Activated naive CD4-positive, alpha-beta T cell treated with Interleukin-2 at 50 U/mL for 16 hours (primary cell): ENCODE measurements around the gene PBX1.
A peak's percentile ranks its signal among the peaks of the same experiment; 100 is the strongest.
"Not testable (repeated sequence)": the region's sequence is repeated elsewhere in the genome, so short reads cannot be mapped to it uniquely, and the experiment has no call there.

Source experiments
- DNase-seq: peaks from one replicate; pipeline ENCODE4 v3.0.0-alpha.2; 2020

PBX1 gene

DNA sequence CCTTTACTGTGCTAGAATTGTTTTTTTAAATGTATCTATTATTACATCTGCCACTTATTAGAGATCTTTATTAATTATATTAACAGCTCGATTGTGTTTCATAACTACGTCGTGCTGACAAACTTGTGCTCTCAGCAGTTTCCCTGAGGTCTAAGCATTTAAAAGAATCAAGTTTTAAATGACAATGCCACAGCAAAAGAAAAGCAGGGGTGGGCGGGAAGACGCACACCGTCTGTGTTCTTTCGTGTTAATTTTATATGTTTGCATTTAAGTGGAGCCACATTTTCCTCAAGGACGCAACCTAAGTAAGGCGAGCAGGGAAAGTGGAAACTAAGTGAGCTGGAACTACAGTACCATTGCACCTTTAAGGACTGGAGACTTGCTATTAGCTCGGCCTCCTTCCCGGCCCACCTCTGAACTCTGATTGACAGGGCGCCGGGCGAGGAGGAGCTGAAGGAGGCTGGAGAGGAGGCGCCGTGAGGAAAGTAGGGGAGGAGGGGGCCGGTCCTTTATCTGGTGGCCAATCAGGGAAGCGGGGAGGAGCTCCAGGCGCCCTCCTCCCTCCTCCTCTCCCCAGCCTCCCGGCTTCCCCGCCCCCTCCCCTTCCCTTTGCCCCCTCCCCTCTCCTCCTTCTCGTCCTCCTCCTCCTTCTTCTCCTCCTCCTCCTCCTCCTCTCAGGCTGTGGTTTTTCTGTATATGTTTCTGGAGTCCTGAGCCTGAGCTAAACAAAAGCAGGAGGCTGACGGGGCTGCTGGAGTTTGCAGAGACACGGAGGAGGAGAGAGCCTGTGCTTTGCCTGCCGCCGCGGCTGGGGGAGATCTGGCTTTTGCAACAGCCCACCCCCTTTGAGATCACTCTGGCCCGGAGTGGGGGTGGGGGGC is at the start of gene PBX1:
TSS of gene PBX1 (plus strand) at position 724 of the 881 bp plus-strand sequence.
- DNase-seq, result peak; percentile 55

DNA sequence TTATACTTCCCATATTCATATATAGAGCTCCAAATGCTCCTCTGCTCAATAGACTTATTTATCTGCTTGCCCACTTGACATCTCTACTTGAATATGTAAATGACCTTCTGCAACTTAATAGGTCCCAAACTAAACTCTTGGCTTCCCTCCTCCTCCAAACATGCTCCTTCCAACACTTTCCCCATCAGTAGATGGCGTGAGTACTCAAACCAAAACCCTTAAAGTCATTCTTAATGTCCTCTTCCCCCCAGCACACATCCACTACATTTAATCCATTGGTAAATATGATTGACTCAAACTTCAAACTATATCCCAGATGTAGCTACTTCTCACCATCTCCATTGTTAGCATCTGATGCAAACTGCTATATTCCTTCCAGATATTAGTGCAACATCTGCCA is 48.5 kb upstream of the PBX1 start:
- DNase-seq, result no peak

DNA sequence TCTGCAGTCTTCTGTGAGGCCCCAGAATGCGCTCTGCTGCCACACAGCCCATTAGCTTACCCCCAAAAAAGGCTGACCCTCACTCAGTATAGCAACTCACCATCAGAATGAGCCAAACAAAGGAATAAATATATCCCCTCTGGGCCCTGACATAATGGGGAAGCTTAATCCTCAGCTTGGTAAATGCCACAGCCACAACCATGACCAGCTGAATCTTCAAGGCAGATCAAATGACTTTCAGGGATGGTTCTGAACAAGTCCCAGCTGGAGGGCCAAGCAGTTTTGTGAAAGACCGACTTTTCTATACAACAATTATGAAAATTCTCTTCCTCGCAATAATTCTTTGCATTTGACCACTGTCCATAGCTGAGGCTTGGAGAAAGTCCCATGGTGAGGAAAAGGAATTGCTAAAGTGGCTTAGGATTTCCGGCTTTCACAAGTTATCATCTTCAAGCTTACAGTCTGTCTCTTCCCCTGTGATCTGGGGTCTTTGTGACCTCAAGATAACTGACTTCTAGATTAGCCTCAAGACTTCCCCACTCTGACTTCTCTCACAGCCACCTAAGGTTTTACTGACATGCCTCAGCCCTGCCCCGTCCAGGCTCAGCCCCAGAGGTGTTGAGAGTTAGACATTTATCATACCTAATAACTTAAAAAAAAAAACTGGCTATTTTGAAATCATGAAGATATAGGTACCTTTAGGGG is 47.8 kb upstream of the PBX1 start:
- no peak for DNase-seq

DNA sequence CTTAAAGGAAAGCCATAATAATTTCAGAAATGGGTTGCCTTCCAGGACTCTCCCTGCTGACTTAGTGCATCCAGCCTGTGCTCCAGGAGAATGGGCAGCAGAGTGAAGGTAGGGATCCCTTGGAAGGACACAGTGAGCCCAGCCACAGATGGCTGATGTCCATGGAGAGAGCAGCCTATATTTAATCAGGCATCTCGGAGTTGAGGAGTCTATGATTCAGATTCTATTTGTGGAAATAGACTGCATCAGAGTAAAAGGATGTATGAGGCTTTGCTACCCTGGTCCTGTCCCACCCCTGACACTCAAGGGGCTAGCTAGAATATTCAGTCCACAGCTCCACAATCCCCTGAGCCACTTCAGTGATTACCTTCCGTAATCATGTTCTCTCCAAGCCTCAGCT is 43.8 kb upstream of the PBX1 start:
- DNase-seq, result no peak

DNA sequence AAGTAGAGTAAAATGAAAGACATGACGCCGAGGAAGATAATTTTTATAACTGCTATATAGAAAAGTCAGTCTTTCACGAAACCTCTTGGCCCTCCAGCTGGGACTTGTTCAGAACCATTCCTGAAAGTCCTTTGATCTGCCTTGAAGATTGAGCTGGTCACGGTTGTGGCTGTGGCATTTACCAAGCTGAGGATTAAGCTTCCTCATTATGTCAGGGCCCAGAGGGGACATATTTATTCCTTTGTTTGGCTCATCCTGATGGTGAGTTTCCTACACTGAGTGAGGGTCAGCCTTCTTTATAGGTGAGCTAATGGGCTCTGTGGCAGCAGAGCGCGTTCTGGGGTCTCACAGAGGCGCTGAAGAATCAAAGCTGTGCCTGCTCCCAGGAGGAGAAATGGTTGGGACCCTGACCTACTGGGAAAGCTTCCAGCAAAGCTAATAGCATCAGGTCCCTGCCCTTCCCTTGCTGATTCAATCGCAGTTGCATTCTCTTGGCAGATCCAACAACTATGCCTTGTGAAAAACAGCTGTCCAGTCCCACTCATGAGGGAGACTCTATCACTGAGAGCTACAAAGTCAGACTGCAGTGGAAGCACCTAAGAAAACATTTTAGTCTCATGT is 43.2 kb upstream of the PBX1 start:
- no peak for DNase-seq

DNA sequence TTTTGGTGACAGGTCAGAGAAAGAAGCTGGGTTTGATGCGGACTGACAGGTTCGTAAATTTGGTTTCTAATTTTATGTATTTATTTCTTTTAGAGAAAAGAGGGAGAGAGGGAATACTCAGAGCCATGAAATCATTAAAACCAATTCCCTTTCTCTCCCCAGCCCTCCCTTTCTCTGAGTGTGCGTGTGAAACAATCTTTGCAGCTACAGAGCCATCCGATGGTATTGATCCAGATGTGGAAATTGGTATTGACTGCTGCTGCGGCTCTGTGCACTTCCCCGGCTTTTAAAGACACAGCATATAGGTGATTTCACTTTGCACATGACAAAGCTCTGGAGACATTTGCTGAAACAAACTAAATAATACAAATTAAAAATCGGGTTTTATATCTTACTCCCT is 42.4 kb upstream of the PBX1 start:
- DNase-seq, result no peak

DNA sequence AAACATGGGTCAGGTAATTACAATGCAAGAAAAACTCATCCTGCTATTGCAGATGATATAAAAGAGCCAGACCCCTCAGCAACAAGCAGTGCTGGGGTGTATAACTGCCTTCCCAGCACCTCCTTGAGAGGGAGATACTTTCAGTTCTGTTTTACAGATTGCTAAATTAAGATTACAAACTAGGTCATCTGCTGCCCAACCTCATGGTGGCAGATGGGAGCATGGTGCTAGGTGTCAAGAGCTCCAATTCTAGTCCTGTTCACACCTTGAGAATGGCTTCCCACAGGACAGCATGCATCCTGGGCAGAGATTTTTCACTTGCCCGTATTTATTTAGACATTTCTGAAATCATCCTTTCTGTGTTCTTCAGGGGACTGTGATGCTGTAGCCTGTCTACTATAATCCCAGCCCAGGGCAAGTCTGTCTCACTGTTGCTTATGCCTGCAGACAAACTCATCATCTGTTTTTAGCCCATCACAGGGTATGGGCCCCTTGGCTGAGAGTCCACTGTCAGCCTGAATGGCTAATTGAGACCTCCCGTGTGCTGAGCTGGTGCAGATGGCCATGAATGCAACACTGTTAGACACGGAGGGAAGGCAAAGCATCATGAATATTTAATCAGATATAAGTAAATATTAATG is 40.2 kb upstream of the PBX1 start:
- DNase-seq, result no peak

DNA sequence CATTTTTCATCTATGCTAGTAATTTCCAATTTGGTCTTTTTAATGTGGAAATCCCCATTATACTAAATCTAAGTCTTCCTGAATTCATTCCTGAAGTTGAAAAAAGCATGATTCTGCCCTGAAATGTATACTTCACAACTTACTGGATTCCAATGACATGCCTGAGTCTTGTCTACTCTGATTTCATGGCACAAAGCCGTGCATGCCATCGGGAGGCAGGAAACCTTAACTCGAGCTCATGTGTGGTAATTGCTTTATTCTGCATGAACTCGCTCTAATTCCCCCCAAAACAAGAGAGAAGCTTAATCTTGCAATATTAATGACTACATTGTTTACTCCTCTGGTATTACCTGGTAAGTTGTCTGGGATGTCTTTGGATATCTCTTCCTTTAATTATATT is 39.6 kb upstream of the PBX1 start:
- DNase-seq, result no peak

DNA sequence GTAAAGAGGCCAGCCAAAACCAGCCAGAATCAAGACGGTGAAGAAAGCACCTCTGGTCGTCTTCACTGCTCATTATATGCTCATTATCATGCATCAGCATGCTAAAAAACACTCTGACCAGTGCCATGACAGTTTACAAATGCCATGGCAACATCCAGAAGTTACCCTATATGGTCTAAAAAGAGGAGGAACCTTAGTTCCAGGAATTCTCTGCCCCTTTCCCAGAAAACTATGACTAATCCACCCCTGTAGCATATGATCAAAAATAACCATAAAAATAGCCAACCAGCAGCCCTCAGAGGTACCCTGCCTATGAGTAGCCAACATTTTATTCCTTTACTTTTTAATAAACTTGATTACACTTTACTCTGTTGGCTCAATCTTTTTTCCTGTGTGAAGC is 34.2 kb upstream of the PBX1 start:
- DNase-seq, result no peak

DNA sequence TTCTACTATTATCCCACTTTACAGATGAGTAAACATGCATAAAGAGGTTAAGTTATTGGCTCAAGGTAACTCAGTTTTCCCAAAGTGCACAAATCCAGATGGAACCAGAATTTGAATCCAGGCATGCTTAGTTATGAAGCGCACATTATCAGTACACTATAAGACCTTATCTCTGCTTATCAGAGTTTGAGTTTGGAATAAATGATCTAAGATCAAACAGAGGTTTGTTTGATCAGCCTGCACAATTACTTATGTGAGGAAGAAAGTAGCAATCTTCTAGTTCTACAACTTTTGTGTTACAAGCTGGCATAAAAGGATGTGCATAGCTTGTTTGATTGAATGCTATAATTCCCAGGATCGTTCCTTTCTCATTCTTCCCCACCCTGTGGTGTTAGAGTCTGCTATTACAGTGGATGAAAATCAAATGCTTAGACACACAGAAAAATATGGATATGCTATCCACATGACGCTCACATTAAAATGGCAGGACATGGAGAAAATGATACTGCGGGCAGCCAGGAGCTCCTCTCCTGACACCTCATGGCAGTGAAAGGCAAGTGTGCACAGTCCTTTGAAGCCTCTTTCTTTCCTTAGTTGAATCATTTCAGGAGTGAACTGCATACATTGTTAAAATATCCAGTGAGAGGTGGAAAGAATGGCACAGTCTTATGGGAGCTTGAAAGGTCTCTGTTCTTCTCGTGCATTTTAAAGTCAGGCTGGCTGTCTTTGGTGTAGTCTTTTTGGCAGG is 23.9 kb upstream of the PBX1 start:
- no peak for DNase-seq

DNA sequence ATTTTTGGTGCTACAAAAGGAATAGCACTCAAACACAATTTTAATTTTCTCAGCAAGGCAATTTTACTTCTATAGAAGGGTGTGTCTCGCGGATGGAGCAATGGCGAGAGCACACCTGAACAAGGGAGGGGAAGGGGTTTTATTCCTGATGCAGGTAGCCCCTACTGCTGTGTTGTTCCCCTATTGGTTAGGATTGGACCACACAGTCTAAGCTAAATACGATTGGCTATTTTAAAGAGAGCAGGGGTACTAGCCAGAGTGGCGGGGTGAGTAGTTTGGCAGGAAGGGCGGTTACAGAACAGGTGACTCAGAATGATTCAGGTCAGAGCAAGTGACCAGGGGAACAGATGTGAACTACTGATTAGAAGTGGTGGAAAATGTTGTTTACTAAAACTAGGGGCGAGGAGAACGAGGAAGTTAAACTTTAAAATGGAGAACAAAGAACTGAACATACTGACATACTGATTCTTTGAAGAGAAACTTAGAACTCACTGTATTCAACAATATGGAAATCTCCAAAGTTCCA is 6.5 kb upstream of the PBX1 start:
- DNase-seq, result not testable (repeated sequence)

DNA sequence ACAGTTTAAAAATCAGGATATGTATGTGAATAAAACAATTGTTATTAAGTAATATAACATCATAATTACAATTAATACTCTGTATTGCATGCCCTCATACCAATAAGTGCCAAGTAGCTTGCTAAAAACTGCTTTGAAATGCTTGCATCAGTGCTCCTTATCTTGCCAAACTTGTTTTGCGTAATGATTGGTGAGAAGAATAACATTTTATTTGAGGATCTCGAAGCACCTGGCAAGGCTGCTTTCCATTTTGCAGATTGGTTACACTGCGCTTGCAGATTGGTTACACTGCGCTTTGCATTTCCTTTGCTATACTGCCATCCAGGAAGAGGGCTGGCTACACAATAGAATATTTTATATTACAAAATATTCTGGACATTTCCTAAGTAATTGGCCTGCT is 1.7 kb upstream of the PBX1 start:
- DNase-seq, result no peak

DNA sequence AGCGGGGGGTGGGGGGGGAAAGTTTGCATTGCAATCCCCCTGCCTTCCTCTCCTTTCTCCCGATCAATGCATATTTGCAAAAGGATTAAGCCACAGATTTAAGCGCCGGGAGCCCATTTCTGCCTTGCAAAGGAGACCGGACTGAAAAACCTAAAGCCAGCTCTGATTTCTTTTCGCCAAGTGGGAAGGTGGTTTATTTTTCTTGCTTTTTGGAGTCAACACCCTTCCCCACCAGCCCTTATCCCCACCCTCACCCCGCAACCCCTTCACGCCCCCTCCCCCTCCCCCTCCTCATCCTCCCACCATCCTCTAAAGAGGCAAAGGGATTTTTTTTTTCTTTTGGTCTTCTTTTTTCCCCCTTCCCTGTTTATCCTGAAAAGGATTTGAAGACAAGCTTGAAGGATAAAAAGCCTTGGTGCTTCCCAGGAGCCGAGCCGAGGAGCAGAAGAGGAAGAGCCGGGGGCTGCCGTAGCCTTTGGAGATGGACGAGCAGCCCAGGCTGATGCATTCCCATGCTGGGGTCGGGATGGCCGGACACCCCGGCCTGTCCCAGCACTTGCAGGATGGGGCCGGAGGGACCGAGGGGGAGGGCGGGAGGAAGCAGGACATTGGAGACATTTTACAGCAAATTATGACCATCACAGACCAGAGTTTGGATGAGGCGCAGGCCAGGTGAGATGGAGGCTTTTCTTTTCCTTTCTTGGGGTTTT is 513 bp downstream of the PBX1 start:
- DNase-seq, result no peak

DNA sequence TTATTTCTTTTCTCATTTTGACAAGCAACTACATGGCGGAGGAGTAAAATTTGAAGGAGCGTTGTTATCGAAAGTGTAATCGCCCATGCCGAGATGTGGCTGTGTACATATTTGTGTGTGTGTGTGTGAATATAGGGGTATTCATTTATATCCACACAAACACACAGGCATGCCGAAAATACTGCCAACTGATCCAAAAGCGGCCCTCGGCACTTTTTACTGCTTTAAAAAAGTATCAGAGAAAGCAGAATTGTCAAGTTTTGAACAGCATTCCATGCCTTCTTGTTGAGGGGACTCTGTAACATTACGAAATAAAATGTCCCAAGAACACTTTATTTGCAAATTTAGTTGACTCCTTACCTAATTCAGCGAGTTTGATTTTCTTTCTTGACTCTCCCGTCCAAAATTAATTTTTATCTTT is 1.1 kb downstream of the PBX1 start:
- DNase-seq, result no peak

DNA sequence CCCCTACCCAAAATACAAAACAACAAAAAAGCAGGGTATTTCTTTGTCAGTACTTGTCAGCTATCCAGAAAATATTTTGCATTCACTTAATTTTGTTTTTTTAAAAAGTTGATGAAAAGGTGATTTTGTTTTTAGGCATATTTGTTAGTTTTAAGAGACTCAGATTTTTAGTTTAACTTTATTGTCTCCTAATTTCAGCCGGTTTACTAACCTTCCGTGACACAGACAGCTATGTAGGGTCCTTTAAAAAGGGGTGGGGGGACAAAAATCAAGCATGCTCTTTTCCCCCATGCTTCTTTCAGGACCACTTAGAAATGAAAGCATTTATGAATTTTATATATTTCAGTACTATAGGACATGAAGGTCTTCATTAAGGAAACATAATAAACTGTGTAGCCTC is 1.6 kb downstream of the PBX1 start:
- DNase-seq, result no peak

DNA sequence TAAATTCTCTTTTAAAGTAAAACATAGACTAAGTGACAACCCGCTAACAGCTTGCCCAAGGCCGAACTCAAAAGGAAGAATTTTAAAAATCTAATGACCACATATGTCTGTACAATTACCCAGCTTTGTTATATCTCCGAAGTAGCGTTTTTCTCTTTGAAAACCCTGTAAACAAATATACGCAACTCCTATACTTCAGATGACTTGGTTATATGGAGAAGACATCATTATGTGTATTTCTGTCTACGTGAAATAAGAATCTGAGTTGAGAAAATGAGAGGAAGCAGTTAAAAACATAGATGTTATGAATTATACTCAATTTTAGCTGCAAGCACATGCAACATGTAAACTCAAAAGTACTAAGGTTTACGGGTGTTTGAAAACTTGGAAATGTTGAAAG is 2.0 kb downstream of the PBX1 start:
- no peak for DNase-seq

DNA sequence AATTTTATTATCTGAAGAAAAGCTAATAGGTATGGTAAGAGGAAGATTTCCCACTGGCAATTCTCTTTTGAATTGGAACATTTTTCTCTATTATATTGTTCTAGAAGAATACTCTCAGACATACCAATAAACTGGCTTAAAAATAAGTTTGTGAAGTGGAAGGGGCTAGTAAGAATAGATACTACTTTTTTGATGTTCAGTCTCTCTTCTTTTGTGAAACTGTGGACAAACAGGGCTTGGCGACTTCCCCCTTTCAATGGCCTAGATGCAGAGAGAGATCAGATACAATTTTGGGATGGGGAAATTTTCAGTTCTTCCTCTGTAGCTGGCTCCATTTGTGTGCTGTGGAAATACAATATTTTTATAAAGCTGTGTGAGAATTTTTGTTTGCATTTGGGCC is 2.5 kb downstream of the PBX1 start:
- no peak for DNase-seq

DNA sequence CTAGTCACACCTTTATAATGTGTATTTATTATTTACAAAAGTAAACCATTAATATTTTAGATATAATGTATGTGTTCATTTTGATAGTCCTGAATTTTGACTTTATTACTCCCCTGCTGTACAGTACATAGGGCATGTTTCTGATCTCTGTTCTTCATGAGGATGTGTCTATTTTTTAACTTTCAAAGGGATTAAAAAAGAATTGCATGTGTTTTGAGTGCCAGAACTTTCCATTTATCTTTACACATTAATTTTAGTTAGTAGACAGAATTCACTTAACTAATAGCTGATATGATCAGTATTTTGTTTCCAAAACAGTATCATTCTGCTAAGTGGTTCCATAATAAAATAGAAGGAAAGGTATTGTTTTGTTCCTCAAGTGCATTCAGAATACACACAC is 3.1 kb downstream of the PBX1 start:
- no peak for DNase-seq

DNA sequence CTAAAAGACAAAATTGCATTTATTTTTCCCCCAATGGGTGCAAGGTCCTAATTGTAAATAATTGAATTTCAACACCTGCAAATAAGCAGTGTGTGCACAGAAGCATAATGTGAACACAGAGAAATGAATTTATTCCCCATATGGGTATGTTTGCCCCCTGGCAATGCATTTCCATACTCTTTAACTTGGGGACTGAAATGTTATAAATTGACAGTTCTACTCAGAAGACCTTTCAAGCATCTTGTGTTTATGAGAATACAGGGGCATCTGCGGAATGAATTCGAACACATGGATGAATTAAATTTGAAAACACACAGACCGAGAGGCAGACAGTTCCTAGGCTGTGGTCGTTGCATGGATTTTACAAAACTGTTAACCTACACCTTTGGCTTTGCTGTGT is 3.5 kb downstream of the PBX1 start:
- no peak for DNase-seq

DNA sequence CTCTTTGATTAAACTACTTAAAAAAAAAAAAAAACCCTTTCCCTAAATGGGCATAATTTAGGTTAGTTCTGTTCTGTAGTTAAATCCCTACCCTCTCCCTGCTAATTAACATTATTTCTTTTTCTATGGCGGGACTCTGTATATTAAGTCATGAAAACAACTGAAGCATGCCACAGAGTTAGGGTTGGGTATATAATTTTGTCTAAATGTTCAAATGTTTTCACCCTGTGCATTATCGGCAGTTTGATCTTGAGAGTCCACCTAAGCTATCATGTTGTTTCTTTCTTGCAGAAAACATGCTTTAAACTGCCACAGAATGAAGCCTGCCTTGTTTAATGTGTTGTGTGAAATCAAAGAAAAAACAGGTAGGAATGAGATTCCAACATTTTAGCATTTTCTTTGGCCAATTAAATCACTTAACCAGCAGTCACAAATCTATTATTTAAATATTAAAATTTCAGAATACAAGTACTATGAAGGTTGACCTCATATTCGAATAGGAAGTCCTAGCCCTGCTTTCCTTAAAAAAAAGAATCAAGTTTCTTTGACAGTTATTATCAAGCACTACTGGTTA is 4.0 kb downstream of the PBX1 start:
- no peak for DNase-seq

DNA sequence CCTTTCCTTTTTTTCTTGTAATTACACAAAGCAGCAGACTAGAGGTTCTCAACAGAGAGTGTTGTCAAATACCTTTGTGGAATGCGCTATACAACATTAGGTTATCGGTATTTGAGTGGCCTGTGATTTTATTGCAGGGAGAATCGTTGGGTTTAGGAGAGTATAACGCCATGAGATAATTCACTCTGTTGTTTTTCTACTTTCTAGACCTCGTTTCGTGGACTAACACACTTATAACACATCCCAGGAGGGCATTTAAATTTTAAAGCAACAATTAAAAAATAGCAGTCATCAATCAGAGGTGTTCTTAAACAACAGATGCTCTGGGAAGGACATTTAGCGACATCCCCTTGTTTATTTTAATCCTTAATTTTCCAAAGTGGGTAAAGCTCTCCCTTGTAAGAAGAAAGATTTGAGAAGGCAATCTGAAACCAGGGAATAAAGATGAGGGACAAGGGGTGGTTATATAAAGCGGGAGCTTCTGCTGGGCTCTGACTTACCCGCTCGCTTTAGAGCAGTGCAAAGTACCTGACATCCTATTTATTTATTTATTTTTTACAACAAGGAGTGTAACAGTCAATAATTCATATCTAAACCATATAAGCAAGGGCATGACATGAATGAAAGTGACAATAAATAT is 4.9 kb downstream of the PBX1 start:
- DNase-seq, result no peak
